OCI-LY1 (cell line): ENCODE results near the gene SCLY.

Source experiments
- H2AFZ ChIP-seq: fragments of 200-600 bp; sonication (generic), shearing (Covaris generic); 2 replicates; pipeline ENCODE4 v1.6.0; 2014; ENCODE audit warnings: antibody characterized with exemption, mild to moderate bottlenecking, low read length
- H3F3A ChIP-seq: fragments of 200-600 bp; sonication (generic), shearing (Covaris generic); 2 replicates; pipeline ENCODE4 v1.6.0; 2014; ENCODE audit warnings: mild to moderate bottlenecking, antibody characterized with exemption, low read length, moderate library complexity; ENCODE audit not compliant: insufficient read depth
- H3K27ac ChIP-seq: fragments of 200-600 bp; sonication (generic); 2 replicates; pipeline ENCODE4 v1.5.1; 2014; ENCODE audit warnings: low read length, mixed run types, mild to moderate bottlenecking, low read depth; ENCODE audit not compliant: poor library complexity, severe bottlenecking
- H3K27me3 ChIP-seq: fragments of 200-600 bp; sonication (generic); 2 replicates; pipeline ENCODE4 v1.6.0; 2014; ENCODE audit warnings: antibody characterized with exemption, mild to moderate bottlenecking, low read length, moderate library complexity; ENCODE audit not compliant: insufficient read depth
- H3K36me3 ChIP-seq: fragments of 200-600 bp; sonication (generic); 2 replicates; pipeline ENCODE4 v1.6.1; 2014; ENCODE audit warnings: mild to moderate bottlenecking, antibody characterized with exemption, low read length, moderate library complexity, mixed read lengths; ENCODE audit not compliant: insufficient read depth
- H3K4me1 ChIP-seq: fragments of 200-600 bp; sonication (generic); 2 replicates; pipeline ENCODE4 v1.5.1; 2014; ENCODE audit warnings: mild to moderate bottlenecking, low read length, moderate library complexity; ENCODE audit not compliant: insufficient read depth, severe bottlenecking
- H3K4me2 ChIP-seq: fragments of 200-600 bp; sonication (generic), shearing (Covaris generic); 2 replicates; pipeline ENCODE4 v1.6.1; 2014; ENCODE audit warnings: low read length
- H3K4me3 ChIP-seq: fragments of 200-600 bp; sonication (generic); 2 replicates; pipeline ENCODE4 v1.5.1; 2014; ENCODE audit warnings: low read length, low read depth, mild to moderate bottlenecking, mixed read lengths; ENCODE audit not compliant: poor library complexity, severe bottlenecking
- H3K79me2 ChIP-seq: fragments of 200-600 bp; shearing (Covaris generic); 2 replicates; pipeline ENCODE4 v1.6.1; 2016; ENCODE audit warnings: mixed run types, low read length, mixed read lengths; ENCODE audit not compliant: insufficient read depth
- H3K9ac ChIP-seq: fragments of 200-600 bp; sonication (generic), shearing (Covaris generic); 2 replicates; pipeline ENCODE4 v1.6.1; 2014; ENCODE audit warnings: mild to moderate bottlenecking, low read length, mixed read lengths
- H3K9me2 ChIP-seq: fragments of 200-600 bp; sonication (generic), shearing (Covaris generic); 2 replicates; pipeline ENCODE4 v1.6.1; 2014; ENCODE audit warnings: low read depth, mild to moderate bottlenecking, low read length, mixed read lengths
- H3K9me3 ChIP-seq: fragments of 200-600 bp; shearing (Covaris generic); 2 replicates; pipeline ENCODE4 v1.6.1; 2014; ENCODE audit warnings: low read length, mixed read lengths
- H4K20me1 ChIP-seq: fragments of 200-600 bp; sonication (generic), shearing (Covaris generic); 2 replicates; pipeline ENCODE4 v1.6.0; 2016; ENCODE audit warnings: mild to moderate bottlenecking, low read length; ENCODE audit not compliant: insufficient read depth
- CTCF ChIP-seq: fragments of 200-600 bp; sonication (generic), shearing (Covaris generic); IDR thresholded peaks from 2 replicates; pipeline ENCODE4 v1.5.1; 2017; ENCODE audit warnings: mild to moderate bottlenecking, antibody characterized with exemption, low read length, moderate library complexity, mixed read lengths
- EZH2 ChIP-seq: fragments of 200-600 bp; sonication (generic), shearing (Covaris generic); IDR thresholded peaks from 2 replicates; pipeline ENCODE4 v1.8.0; 2017; ENCODE audit warnings: borderline replicate concordance, mixed run types, mild to moderate bottlenecking, antibody characterized with exemption, low read length, moderate library complexity, mixed read lengths

The SCLY gene

GRCh38 chr2:238121511-238122286, 60.9 kb downstream of the SCLY start:
- Histone ChIP-seq H3K27me3 (peaks cover 6% of the 10 kb centered on the region), H3K9ac (no peak overlapping the region), H3K79me2 (no peaks in the 10 kb centered on the region), H3K9me2 (no peaks in the 10 kb centered on the region), H3K4me1 (no peaks in the 10 kb centered on the region), H3F3A (no peaks in the 10 kb centered on the region), H3K27ac (no peak overlapping the region), H4K20me1 (no peaks in the 10 kb centered on the region), H2AFZ (no peak overlapping the region), H3K4me3 (no peak overlapping the region), H3K36me3 (no peaks in the 10 kb centered on the region), H3K9me3 (no peaks in the 10 kb centered on the region), H3K4me2 (no peak overlapping the region)
- TF ChIP-seq EZH2 (no peak), CTCF (no peak)

GRCh38 chr2:238122287-238123217, 61.8 kb downstream of the SCLY start:
- no peak overlapping the region for H2AFZ ChIP-seq
- no peak for TF ChIP-seq EZH2
- no peak for TF ChIP-seq CTCF
- H3K9me3 ChIP-seq = no peaks in the 10 kb centered on the region
- no peaks in the 10 kb centered on the region for H3K79me2 ChIP-seq
- H3K27ac ChIP-seq = no peak overlapping the region
- no peak overlapping the region for H3K9ac ChIP-seq
- no peak overlapping the region for H3K4me3 ChIP-seq
- H4K20me1 ChIP-seq = no peaks in the 10 kb centered on the region
- H3F3A ChIP-seq = no peaks in the 10 kb centered on the region
- H3K36me3 ChIP-seq = no peaks in the 10 kb centered on the region
- H3K4me1 ChIP-seq = no peaks in the 10 kb centered on the region
- peaks cover 9% of the 10 kb centered on the region for H3K27me3 ChIP-seq
- no peak overlapping the region for H3K4me2 ChIP-seq
- no peaks in the 10 kb centered on the region for H3K9me2 ChIP-seq

- Histone ChIP-seq H3K4me3 (no peak overlapping the region), H3F3A (no peaks in the 10 kb centered on the region), H3K4me2 (no peak overlapping the region), H3K27me3 (peaks cover 9% of the 10 kb centered on the region), H3K79me2 (no peaks in the 10 kb centered on the region), H3K36me3 (no peaks in the 10 kb centered on the region), H4K20me1 (no peaks in the 10 kb centered on the region), H3K9ac (no peak overlapping the region), H2AFZ (no peak overlapping the region), H3K9me2 (no peaks in the 10 kb centered on the region), H3K4me1 (no peaks in the 10 kb centered on the region), H3K27ac (no peak overlapping the region), H3K9me3 (no peaks in the 10 kb centered on the region)
- no peak for TF ChIP-seq EZH2
- TF ChIP-seq CTCF = no peak
Measured at GRCh38 chr2:238123218-238123971, 62.6 kb downstream of the SCLY start.
